ENCODE measurements around the gene BCAS1. TPM values are rescaled to one million over a fixed set of nuclear protein-coding genes. Genes with fewer than 3 reads are reported as not detected.

The BCAS1 gene
- total RNA-seq, 1 donor from 2014 or later, result 10.7 TPM

DNA sequence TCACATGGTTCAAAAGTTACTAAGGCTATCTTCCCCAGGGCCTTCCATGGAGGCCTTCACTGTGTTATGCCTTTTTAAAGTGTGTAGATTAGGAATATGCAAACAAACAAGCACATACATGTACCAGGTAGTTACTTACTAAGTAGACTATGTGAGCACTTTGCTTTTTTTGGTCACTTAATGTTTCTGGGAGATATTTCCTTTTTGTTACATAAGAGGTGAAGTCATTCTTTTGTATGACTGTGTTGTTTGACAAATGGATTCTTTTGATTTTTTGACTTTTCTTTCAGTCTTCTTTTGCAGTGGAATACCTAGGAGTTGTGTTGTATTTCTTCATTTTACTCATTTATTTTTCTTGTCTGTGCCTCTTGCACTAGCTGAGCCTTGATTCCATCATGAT, 39.6 kb upstream of the BCAS1 start:
- peak overlapping the region; percentile 47 for H3K27ac Mint-ChIP-seq
- DNase-seq (ENCODE audit: extremely low spot score, unreplicated experiment), result no peak
- H3K9me3 Mint-ChIP-seq, result peaks cover 6% of the 10 kb centered on the region
- no peaks in the 10 kb centered on the region for H3K27me3 Mint-ChIP-seq
- H3K4me1 Mint-ChIP-seq (ENCODE audit: unreplicated experiment), result peaks cover 15% of the 10 kb centered on the region
- TF ChIP-seq, protein P1, sequence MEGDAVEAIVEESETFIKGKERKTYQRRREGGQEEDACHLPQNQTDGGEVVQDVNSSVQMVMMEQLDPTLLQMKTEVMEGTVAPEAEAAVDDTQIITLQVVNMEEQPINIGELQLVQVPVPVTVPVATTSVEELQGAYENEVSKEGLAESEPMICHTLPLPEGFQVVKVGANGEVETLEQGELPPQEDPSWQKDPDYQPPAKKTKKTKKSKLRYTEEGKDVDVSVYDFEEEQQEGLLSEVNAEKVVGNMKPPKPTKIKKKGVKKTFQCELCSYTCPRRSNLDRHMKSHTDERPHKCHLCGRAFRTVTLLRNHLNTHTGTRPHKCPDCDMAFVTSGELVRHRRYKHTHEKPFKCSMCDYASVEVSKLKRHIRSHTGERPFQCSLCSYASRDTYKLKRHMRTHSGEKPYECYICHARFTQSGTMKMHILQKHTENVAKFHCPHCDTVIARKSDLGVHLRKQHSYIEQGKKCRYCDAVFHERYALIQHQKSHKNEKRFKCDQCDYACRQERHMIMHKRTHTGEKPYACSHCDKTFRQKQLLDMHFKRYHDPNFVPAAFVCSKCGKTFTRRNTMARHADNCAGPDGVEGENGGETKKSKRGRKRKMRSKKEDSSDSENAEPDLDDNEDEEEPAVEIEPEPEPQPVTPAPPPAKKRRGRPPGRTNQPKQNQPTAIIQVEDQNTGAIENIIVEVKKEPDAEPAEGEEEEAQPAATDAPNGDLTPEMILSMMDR (conservative IDR thresholded peaks at IDR 0.05), result no peak
- no peak overlapping the region for H3K4me3 Mint-ChIP-seq
- no peaks in the 10 kb centered on the region for H3K36me3 Mint-ChIP-seq

DNA sequence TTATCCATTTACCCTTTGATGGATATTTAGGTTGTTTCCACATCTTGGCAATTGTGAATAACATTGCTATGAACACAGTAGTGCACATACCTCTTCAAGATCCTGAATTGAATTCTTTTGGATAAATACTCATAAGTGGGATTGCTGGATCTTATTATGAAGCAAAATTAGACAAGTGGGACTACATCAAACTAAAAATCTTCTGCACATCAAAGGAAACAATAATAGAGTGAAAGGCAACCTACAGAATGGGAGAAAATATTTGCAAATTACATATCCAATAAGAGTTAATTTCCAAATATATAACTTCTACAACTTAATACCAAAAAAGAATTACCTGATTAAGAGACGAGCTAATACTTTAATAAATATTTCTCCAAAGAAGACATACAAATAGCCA, 38.4 kb upstream of the BCAS1 start:
- no peaks in the 10 kb centered on the region for H3K36me3 Mint-ChIP-seq
- TF ChIP-seq, protein P1 (conservative IDR thresholded peaks at IDR 0.05), result no peak
- no peak overlapping the region for H3K27ac Mint-ChIP-seq
- DNase-seq (ENCODE audit: extremely low spot score, unreplicated experiment), result no peak
- no peak overlapping the region for H3K4me3 Mint-ChIP-seq
- H3K27me3 Mint-ChIP-seq, result no peaks in the 10 kb centered on the region
- peaks cover 15% of the 10 kb centered on the region for H3K4me1 Mint-ChIP-seq (ENCODE audit: unreplicated experiment)
- H3K9me3 Mint-ChIP-seq, result peaks cover 6% of the 10 kb centered on the region

DNA sequence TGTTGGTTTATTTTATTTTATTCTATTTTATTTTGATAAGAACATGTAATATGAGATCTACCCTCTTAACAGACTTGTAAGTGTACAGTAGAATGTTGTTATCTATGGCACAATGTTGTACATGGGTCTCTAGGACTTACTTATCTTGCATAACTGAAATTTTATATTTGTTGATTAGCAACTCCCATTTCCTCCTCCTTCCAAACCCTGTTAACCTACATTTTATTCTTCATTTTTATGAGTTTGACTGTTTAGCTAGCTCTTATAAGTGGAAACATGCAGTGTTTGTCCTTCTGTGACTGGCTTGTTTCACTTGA, 37.9 kb upstream of the BCAS1 start:
- Mint-ChIP-seq H3K4me1 (ENCODE audit: unreplicated experiment) (peaks cover 15% of the 10 kb centered on the region), H3K9me3 (peaks cover 6% of the 10 kb centered on the region), H3K27me3 (no peaks in the 10 kb centered on the region), H3K27ac (no peak overlapping the region), H3K4me3 (no peak overlapping the region), H3K36me3 (no peaks in the 10 kb centered on the region)
- TF ChIP-seq, protein P1 (conservative IDR thresholded peaks at IDR 0.05), result no peak
- no peak for DNase-seq (ENCODE audit: extremely low spot score, unreplicated experiment)

DNA sequence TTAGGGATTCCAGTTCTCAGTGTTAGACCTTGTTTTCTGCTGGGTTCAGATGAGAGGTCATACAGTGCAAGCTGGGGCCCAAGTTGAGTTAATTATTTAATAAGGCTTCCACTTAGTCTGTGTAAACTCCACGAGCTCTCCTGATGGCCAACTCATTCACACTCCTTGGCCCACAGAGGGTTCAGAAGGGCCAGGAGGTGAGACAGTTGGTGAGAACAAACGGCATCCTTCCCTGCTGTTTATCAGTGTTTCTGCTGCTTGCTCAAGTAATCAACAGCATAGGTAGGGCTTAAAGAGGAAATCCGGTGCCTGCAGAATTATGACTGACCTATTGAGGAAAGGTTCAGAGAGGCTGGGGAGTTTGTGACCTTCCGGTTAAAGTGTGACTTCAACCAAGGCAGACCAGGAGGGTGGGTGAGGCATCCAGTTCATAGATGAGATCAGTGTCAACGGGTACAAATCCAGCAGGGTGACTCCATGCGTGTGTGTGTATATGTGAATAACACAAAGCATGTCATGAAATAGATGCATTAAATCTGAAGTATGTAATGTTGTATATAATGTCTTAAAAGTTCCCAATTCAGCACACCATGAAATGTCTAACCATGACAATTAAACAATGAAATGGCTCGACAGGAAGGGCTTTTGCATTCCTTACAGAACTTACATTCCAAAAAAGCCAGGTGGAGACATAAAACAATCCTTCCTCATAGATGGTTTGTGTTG, 37.4 kb upstream of the BCAS1 start:
- Mint-ChIP-seq H3K36me3 (no peaks in the 10 kb centered on the region), H3K9me3 (peaks cover 6% of the 10 kb centered on the region), H3K27ac (no peak overlapping the region), H3K27me3 (no peaks in the 10 kb centered on the region), H3K4me1 (ENCODE audit: unreplicated experiment) (peaks cover 15% of the 10 kb centered on the region), H3K4me3 (no peak overlapping the region)
- DNase-seq (ENCODE audit: extremely low spot score, unreplicated experiment), result no peak
- TF ChIP-seq, protein P1 (conservative IDR thresholded peaks at IDR 0.05), result no peak

DNA sequence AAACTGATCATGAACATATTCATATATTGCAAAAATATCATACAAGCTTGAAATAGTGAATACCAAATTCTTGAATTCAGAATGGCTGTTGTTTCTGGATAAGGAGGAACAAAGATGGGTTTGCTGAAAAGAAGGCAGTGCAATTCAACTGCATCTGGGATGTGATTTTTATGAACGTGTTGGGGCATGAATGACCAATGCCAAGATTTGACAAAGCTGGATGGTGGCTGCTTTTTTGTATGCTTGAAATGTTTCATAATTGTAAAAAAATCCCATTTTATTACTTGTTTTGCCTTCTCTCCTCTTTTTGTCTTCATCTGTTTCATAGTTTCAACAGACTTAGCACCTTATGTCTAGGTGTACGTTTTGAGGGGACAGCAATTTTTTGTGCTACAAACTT, 36.8 kb upstream of the BCAS1 start:
- TF ChIP-seq, protein P1 (conservative IDR thresholded peaks at IDR 0.05), result no peak
- no peaks in the 10 kb centered on the region for H3K27me3 Mint-ChIP-seq
- H3K4me1 Mint-ChIP-seq (ENCODE audit: unreplicated experiment), result peaks cover 15% of the 10 kb centered on the region
- DNase-seq (ENCODE audit: extremely low spot score, unreplicated experiment), result no peak
- peaks cover 6% of the 10 kb centered on the region for H3K9me3 Mint-ChIP-seq
- H3K4me3 Mint-ChIP-seq, result no peak overlapping the region
- no peak overlapping the region for H3K27ac Mint-ChIP-seq
- H3K36me3 Mint-ChIP-seq, result no peaks in the 10 kb centered on the region
